Kidney epithelial cell (primary cell): ENCODE data around the gene BUD23. TPM values are rescaled to one million over a fixed set of nuclear protein-coding genes. Genes with fewer than 3 reads are reported as not detected.

Source experiments
- DNase-seq: peaks from one replicate; pipeline ENCODE4 v3.0.0-alpha.2; 2010; ENCODE audit warnings: low read depth
- H3K27me3 ChIP-seq: 2 replicates; pipeline ENCODE4 v1.6.0; 2011; ENCODE audit warnings: low read length; ENCODE audit not compliant: control insufficient read depth, insufficient read depth
- H3K36me3 ChIP-seq: 2 replicates; pipeline ENCODE4 v1.5.1; 2011; ENCODE audit warnings: low read length; ENCODE audit not compliant: control insufficient read depth, insufficient read depth
- H3K4me3 ChIP-seq: 2 replicates; pipeline ENCODE4 v1.5.1; 2011; ENCODE audit warnings: low read depth, mild to moderate bottlenecking, control low read depth, low read length
- total RNA-seq: library from RNA; depleted of rRNA; stranded (reverse); fragments of >200 nt; gene quantifications from 2 replicates; pipeline ENCODE4 v1.2.3, GENCODE V29; 2015
- TF ChIP-seq, protein P1 (sequence below): IDR thresholded peaks from 2 replicates; pipeline ENCODE4 v1.5.1; 2011; ENCODE audit warnings: mild to moderate bottlenecking, moderate library complexity, low read length, control low read depth, inconsistent platforms; ENCODE audit not compliant: insufficient read depth, poor library complexity, severe bottlenecking

The BUD23 gene
- total RNA-seq, 1 donor from 2014 or later, result 69.1 TPM

DNA sequence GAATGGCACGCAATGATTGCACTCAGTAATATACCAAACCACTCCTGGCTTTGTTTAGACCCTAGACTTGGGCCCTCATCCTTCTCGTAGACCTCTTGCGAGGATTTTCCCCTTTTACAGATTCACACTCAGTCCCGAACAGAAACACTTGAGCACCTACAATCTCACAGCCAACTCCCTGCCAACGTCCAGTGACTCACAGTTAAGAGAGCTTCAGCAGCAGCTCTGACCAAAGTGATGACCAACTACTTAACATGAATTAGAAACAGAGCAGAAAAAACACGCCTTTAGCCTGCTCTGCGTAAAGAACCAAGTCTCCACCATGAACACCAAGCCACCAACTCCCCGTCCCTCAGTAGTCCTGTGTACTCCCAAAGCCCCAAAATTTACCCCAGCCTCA is 2.4 kb upstream of the BUD23 start:
- H3K36me3 ChIP-seq, result no peaks in the 10 kb centered on the region
- H3K4me3 ChIP-seq, result no peak overlapping the region
- TF ChIP-seq, protein P1, sequence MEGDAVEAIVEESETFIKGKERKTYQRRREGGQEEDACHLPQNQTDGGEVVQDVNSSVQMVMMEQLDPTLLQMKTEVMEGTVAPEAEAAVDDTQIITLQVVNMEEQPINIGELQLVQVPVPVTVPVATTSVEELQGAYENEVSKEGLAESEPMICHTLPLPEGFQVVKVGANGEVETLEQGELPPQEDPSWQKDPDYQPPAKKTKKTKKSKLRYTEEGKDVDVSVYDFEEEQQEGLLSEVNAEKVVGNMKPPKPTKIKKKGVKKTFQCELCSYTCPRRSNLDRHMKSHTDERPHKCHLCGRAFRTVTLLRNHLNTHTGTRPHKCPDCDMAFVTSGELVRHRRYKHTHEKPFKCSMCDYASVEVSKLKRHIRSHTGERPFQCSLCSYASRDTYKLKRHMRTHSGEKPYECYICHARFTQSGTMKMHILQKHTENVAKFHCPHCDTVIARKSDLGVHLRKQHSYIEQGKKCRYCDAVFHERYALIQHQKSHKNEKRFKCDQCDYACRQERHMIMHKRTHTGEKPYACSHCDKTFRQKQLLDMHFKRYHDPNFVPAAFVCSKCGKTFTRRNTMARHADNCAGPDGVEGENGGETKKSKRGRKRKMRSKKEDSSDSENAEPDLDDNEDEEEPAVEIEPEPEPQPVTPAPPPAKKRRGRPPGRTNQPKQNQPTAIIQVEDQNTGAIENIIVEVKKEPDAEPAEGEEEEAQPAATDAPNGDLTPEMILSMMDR, result no peak
- no peaks in the 10 kb centered on the region for H3K27me3 ChIP-seq
- DNase-seq, result peak; percentile 12

DNA sequence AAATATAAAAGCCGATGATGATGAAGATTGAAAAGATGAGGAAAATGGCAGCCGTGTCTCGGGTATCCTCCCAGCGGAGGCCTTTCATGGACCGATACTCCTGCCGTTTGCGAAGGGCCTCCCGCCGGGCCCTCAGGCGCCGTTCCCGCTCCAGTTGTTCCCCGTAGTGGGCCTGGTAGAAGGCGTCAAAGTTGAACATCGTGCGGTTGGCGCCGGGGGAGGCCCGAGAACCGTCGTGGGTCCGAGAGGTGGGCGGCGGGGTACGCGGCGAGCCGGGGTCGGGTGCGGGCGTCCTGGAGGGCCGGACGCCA is 697 bp upstream of the BUD23 start:
- H3K27me3 ChIP-seq, result no peaks in the 10 kb centered on the region
- H3K4me3 ChIP-seq, result peak overlapping the region; percentile 74

DNA sequence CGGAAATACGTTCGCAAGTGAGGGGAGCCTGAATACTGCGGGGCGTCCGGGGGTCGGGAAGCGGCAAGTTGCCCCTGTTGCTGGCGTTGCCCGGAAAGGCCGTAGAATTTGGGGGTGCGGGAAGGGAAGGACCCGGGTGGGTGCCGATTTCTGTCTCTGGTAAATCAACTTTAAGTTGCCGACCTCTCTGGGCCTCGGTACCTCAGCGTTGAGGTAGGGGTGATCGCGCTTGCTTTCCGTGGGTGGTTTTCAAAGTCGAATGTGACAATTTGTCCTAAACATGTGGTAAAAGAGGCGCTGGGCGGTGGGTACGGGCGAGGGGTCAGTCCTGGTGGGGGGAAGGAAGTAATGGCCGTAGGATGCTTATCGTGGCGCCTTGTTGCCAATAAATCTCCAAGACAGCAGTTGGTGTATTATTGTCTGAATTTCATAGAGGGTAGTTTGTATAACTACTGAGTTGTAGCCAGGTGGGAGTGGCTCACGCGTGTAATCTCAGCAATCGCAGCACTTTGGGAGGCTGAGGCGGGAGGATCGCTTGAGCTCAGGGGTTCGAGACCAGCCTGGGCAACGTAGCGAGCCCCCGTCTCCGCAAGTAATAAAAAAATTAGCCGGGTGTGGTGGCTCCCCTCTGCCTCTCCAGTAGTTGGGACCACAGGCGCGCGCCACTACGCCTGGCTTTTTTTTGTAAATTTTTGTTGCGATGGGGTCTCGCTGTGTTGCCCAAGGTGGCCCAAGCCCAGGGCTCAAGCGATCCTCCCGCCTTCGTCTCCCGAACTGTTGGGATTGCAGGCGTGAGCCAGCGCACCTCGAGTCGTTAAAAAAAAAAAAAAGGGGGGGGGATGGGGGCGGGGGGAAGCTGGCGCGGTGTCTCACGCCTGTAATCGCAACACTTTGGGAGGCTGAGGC is 644 bp downstream of the BUD23 start:
- TF ChIP-seq, protein P1, result no peak
- DNase-seq, result no peak

More for the DNA sequence above, 697 bp upstream of the BUD23 start:
- TF ChIP-seq, protein P1, result no peak
- no peaks in the 10 kb centered on the region for H3K36me3 ChIP-seq
- DNase-seq, result no peak

DNA sequence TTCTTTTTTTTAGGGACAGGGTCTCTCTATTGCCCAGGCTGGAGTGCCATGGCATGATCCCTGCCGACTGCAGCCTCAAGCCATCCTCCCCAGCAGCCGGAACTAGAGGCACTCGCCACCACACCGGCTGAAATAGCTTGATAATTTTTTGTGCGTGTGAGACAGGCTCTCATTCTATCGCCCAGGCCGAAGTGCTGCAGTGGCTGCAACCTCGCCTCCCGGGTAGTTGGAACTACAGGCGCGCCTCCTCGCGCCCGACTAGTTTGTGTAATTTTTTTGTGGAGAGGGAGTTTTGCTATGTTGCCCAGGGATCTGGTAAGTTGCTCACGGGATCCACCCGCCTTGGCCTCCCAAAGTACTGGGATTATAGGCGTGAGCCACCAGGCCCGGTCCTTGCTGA is 1.9 kb downstream of the BUD23 start:
- TF ChIP-seq, protein P1, result no peak
- Histone ChIP-seq H3K36me3 (no peaks in the 10 kb centered on the region), H3K4me3 (no peak overlapping the region), H3K27me3 (no peaks in the 10 kb centered on the region)
- DNase-seq, result no peak

More for the DNA sequence above, 644 bp downstream of the BUD23 start:
- Histone ChIP-seq H3K36me3 (no peaks in the 10 kb centered on the region), H3K4me3 (peak overlapping the region; percentile 74), H3K27me3 (no peaks in the 10 kb centered on the region)

DNA sequence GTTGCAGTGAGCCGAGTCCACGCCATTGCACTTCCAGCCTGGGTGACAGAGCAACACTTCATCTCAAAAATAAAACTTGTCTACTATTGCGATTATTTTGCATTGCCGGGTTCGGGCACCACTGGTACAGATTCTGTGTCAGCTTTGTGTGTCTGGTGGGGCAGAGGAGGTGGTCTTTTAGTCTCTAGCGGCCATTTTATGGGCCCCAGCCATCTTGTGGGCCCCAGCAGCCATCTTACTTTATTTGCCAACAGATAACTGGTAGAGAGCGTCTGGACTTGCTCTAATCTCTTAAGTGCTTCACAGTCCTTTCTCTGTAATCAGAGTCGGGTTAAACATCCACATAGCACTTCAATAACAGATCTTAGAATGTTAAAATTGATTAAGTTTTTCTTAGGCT is 4.9 kb downstream of the BUD23 start:
- no peak overlapping the region for H3K4me3 ChIP-seq
- no peaks in the 10 kb centered on the region for H3K36me3 ChIP-seq
- no peak for DNase-seq
- H3K27me3 ChIP-seq, result no peaks in the 10 kb centered on the region
- TF ChIP-seq, protein P1, result no peak

DNA sequence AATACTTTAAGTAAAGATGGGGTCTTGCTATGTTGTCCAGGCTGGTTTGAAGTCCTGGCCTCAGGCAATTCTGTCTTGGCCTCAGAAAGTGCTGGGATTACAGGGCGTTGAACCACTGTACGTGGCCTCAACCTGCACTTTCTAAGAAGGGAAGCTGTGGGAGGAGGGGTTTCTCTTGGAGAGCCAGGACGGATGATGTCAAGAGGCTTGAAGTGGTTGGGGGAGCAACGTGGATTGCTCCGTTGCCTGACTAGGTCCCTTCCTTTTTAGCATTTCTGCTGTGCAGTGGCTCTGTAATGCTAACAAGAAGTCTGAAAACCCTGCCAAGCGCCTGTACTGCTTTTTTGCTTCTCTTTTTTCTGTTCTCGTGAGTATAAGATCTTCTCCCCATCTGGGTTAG is 7.2 kb downstream of the BUD23 start:
- Histone ChIP-seq H3K36me3 (no peaks in the 10 kb centered on the region), H3K4me3 (no peak overlapping the region)

More for the DNA sequence above, 7.2 kb downstream of the BUD23 start:
- no peaks in the 10 kb centered on the region for H3K27me3 ChIP-seq
- TF ChIP-seq, protein P1, result no peak
- no peak for DNase-seq
